Measurements from ENCODE around the gene EFNA3. TPM values are rescaled to one million over a fixed set of nuclear protein-coding genes. Genes with fewer than 3 reads are reported as not detected.

EFNA3 gene
- total RNA-seq, 1 donor from 2014 or later: 9.6 TPM

DNA sequence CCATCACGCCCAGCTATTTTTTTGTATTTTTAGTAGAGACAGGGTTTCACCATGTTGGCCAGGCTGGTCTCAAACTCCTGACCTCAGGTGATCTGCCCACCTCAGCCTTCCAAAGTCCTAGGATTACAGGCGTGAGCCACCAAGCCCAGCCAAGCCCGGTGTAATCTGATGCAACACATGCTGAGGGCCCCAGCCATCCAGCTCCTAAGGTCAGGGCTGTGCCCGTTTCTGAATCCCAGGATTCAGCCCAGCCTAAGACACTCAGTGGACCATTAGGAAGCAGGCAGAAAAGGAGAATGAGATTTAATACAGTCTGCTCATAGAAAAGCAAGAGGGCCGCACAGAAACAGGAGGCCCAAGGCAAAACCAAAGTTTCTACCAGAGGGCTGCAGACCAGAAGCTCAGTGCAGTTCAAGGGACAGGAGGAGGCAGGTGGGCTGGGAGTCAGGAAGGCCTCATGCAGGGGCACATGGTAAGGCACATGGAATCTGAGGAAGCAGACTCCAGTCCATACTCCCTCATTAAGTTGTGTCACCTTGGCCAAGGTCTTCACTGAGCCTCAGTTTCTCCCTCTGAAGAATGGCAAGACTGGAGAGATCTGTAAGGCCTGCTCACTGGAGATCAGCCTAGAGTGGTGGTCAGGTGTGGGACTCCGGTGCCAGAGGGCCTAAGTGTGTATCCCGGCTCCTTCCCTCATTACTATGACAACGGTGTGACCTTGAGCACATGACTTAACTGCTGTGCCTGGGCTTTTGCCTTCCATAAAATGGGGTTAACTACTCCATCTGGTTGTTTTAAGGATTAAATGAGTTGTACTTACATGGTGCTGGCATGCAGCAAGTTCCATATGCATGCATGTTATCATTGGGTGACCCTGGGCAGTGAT lies 29.9 kb upstream of the EFNA3 start:
- Mint-ChIP-seq H3K9me3 (ENCODE audit: unreplicated experiment) (no peaks in the 10 kb centered on the region), H3K27ac (ENCODE audit: unreplicated experiment) (peak overlapping the region; percentile 96), H3K27me3 (ENCODE audit: unreplicated experiment) (peaks cover 20% of the 10 kb centered on the region), H3K4me3 (ENCODE audit: unreplicated experiment) (no peak overlapping the region), H3K36me3 (ENCODE audit: low read depth, unreplicated experiment) (peaks cover 17% of the 10 kb centered on the region), H3K4me1 (ENCODE audit: unreplicated experiment) (peaks cover 70% of the 10 kb centered on the region)
- TF ChIP-seq, protein P1, sequence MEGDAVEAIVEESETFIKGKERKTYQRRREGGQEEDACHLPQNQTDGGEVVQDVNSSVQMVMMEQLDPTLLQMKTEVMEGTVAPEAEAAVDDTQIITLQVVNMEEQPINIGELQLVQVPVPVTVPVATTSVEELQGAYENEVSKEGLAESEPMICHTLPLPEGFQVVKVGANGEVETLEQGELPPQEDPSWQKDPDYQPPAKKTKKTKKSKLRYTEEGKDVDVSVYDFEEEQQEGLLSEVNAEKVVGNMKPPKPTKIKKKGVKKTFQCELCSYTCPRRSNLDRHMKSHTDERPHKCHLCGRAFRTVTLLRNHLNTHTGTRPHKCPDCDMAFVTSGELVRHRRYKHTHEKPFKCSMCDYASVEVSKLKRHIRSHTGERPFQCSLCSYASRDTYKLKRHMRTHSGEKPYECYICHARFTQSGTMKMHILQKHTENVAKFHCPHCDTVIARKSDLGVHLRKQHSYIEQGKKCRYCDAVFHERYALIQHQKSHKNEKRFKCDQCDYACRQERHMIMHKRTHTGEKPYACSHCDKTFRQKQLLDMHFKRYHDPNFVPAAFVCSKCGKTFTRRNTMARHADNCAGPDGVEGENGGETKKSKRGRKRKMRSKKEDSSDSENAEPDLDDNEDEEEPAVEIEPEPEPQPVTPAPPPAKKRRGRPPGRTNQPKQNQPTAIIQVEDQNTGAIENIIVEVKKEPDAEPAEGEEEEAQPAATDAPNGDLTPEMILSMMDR (IDR thresholded peaks at IDR 0.05; ENCODE audit: unreplicated experiment): no peak
- no peak for DNase-seq (ENCODE audit: low spot score)

DNA sequence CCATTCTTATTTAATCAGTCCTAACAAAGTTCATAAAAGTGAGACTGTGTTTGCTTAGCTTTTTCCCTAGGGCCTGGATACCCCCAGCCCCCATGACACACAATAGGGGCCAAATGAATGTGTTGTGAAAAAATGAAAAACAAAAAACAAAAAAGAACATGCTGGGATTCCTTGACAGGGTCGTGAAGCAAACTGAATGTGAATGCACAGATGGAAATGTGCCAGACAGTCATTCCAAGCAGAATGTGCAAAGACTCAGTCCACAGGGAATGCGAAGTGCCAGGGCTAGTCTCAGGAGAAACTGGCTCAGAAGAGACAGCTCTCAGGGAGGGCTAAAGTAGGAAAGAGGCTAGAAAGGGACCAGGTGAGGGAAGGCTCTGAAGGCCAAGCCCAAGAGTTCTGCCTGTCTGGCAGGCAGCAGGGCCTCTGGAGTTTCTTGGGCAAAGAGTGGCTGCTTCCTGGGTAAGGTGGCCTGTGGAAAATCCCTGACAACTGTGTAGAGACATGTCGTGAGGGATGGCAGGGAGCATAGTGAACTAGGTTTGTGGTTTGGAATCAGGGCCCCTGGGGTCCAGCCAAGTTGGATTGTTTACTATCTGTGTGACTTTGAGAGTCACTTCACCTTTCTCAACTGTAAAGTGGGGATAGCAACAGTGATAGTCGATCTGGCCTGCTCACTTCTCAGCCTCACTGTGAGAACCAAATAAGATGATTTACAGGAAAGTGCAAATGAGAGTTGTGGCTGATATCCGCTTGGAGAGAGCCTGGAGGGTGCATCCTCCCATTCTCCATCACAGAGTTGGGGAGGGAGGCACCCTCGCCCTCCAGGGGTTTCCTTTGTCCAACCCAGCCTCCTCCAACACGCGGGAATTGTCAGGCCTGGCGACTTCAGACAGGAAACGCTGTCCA lies 28.7 kb upstream of the EFNA3 start:
- TF ChIP-seq, protein P1 (IDR thresholded peaks at IDR 0.05; ENCODE audit: unreplicated experiment): no peak
- Mint-ChIP-seq H3K27me3 (ENCODE audit: unreplicated experiment) (peaks cover 19% of the 10 kb centered on the region), H3K27ac (ENCODE audit: unreplicated experiment) (peak overlapping the region; percentile 96), H3K9me3 (ENCODE audit: unreplicated experiment) (no peaks in the 10 kb centered on the region), H3K4me1 (ENCODE audit: unreplicated experiment) (peaks cover 58% of the 10 kb centered on the region), H3K36me3 (ENCODE audit: low read depth, unreplicated experiment) (peaks cover 18% of the 10 kb centered on the region), H3K4me3 (ENCODE audit: unreplicated experiment) (peak overlapping the region; percentile 87)
- no peak for DNase-seq (ENCODE audit: low spot score)

DNA sequence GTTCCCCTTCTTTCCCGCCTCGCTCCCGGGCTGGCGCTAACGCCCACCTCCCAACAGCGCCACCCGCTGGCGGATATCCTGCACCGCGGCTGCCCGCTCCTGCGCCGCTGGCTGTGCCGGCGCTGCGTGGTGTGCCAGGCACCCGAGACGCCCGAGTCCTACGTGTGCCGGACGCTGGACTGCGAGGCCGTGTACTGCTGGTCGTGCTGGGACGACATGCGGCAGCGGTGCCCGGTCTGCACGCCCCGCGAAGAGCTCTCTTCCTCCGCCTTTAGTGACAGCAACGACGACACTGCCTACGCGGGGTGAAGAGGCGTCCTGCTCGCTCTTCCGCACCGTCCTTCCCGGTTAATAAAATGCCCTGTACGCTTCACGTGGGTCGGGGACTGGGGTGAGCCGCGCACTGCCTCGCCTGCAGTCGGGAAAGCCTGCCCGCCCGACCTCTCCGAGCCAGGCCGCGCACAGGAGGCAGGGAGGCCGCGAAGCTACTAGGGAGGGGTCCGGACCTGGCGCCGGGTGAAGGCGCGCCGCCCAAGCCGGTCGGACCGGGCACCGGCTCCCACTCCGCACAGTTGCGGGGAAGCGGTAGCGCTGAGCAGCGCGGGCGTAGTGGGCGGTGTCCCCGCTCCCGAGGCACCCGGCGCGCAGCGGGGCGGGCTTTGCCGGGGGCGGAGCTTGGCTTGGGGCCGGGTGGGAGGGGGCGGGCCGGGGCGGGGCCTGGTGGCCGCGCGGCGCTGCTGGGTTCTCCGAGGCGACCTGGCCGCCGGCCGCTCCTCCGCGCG lies 27.9 kb upstream of the EFNA3 start, which contains the start of gene ADAM15:
Gene ADAM15 (plus strand): TSS at position 757 of the 782 bp plus-strand sequence. CDS start 71 bp downstream, outside the sequence.
- H3K27me3 Mint-ChIP-seq (ENCODE audit: unreplicated experiment): peaks cover 17% of the 10 kb centered on the region
- TF ChIP-seq, protein P1 (IDR thresholded peaks at IDR 0.05; ENCODE audit: unreplicated experiment): peak; percentile 94
- peak; percentile 95 for DNase-seq (ENCODE audit: low spot score)
- H3K9me3 Mint-ChIP-seq (ENCODE audit: unreplicated experiment): no peaks in the 10 kb centered on the region
- peaks cover 16% of the 10 kb centered on the region for H3K36me3 Mint-ChIP-seq (ENCODE audit: low read depth, unreplicated experiment)
- H3K4me1 Mint-ChIP-seq (ENCODE audit: unreplicated experiment): peaks cover 50% of the 10 kb centered on the region
- H3K27ac Mint-ChIP-seq (ENCODE audit: unreplicated experiment): peak within 1 kb of the TSS; percentile 96
- peak within 1 kb of the TSS; percentile 97 for H3K4me3 Mint-ChIP-seq (ENCODE audit: unreplicated experiment)

DNA sequence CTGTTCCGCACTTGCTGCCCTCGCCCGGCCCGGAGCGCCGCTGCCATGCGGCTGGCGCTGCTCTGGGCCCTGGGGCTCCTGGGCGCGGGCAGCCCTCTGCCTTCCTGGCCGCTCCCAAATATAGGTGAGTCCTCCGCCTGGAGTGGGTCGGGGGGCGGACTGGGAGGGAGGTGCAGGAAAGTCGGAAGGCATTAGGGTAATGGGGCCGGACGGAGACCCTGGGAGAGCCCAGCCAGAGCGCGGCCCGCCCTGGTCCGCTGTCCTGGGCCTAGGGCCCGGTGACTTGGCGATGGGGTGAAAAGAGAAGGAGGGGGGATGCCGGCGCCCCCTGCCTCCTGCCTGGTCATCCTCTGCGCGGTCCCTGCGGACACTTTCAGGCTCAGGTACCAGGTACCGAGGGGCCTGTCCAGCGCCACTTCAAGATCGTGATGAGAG lies 27.3 kb upstream of the EFNA3 start:
- peak overlapping the region; percentile 97 for H3K4me3 Mint-ChIP-seq (ENCODE audit: unreplicated experiment)
- H3K4me1 Mint-ChIP-seq (ENCODE audit: unreplicated experiment): peaks cover 44% of the 10 kb centered on the region
- peaks cover 17% of the 10 kb centered on the region for H3K27me3 Mint-ChIP-seq (ENCODE audit: unreplicated experiment)
- no peaks in the 10 kb centered on the region for H3K9me3 Mint-ChIP-seq (ENCODE audit: unreplicated experiment)
- H3K36me3 Mint-ChIP-seq (ENCODE audit: low read depth, unreplicated experiment): peaks cover 17% of the 10 kb centered on the region
- TF ChIP-seq, protein P1 (IDR thresholded peaks at IDR 0.05; ENCODE audit: unreplicated experiment): no peak
- no peak for DNase-seq (ENCODE audit: low spot score)
- H3K27ac Mint-ChIP-seq (ENCODE audit: unreplicated experiment): no peak overlapping the region
